DMS53 (cell line): Measurements from ENCODE around the gene TRPT1.
A peak's percentile ranks its signal among the peaks of the same experiment; 100 is the strongest.

Experiments
- DNase-seq: peaks from one replicate; lab custom pipeline; 2025; lab: John Stamatoyannopoulos, UW

The TRPT1 gene, protein sequence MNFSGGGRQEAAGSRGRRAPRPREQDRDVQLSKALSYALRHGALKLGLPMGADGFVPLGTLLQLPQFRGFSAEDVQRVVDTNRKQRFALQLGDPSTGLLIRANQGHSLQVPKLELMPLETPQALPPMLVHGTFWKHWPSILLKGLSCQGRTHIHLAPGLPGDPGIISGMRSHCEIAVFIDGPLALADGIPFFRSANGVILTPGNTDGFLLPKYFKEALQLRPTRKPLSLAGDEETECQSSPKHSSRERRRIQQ

DNA sequence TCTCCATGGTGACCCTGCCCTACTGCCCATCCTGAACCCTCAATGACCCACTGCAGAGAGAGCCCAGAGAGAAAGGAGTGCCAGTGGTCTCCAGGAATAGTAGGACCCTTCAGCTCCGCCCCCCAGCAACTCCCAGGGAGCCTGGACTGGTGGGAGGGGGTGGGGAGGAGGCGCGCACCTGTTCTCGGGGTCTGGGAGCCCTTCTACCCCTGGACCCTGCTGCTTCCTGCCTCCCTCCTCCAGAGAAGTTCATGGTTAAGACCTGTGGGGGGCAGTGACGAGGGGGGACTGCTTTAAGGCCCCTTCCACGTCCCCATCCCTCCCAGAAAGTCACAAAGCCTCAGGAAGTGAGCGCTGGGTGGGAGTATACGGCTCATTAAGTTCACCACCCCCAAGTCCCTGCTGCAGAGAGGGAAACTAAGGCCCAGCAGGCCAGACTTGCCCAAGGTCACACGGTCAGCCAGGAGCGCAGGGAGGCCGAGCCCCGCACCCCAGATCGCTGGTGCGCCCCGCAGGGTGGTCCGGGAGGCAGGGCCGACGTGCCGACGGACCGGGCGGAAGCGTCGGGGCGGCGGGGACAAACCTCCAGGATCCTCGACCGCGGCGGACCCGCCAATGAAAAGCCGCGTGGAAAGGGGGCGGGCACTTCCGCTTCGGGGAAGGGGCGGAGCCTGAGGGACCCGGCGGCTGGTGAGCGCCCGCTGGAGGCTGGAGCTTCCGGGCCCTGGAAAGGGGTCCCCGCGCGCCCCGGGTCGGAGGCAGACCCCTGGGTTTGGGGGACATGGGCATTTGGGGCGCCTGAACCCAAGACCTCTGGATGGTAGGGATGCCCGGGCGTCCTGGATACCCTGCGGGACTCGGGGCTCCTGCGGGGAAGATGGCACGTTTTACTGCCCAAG is at the start of gene TRPT1, which contains the start of gene NUDT22:
TRPT1 (minus strand) TSS at position 579 of the 899 bp plus-strand sequence; CDS start at position 253, 326 bp downstream.
NUDT22 (plus strand) TSS at position 667 of the 899 bp plus-strand sequence. CDS start 379 bp downstream, outside the sequence.
- DNase-seq, result peak; percentile 95

DNA sequence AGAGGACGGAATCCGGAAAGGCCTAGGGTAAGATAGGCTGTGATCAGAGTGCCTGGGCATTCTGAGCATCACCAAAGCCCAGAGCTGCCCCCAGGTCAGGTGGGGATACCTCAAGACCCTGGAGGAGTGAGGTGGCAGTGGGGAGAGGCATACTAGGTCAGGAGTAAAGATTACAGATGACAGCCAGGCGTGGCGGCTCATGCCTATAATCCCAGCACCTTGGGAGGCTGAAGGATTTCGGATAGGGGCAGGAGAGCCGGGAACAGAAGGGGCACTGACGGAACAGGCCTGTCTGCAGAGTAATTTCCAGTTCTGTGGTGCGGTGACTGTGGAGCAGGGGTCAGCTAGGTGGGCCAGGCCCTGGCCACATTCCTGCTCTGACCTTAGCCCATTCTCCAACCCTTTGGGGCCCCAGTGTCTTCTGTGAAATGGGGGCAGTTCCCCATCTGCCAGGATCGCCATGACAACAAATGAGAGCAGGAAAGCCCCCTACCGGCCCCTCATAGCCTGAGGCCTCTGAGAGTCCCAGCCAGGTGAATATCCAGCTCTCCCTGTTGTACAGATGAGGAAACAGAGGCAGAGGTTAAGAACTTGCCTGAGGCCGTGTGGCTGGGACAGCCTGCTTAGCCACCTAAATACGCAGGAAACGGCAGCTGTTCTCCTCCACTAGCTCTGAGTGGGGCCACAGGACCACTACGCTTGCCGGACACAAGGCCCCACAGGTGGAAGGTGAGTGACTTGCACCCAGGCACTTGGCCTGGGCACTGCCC is 49.2 kb upstream of the TRPT1 start:
- no peak for DNase-seq

DNA sequence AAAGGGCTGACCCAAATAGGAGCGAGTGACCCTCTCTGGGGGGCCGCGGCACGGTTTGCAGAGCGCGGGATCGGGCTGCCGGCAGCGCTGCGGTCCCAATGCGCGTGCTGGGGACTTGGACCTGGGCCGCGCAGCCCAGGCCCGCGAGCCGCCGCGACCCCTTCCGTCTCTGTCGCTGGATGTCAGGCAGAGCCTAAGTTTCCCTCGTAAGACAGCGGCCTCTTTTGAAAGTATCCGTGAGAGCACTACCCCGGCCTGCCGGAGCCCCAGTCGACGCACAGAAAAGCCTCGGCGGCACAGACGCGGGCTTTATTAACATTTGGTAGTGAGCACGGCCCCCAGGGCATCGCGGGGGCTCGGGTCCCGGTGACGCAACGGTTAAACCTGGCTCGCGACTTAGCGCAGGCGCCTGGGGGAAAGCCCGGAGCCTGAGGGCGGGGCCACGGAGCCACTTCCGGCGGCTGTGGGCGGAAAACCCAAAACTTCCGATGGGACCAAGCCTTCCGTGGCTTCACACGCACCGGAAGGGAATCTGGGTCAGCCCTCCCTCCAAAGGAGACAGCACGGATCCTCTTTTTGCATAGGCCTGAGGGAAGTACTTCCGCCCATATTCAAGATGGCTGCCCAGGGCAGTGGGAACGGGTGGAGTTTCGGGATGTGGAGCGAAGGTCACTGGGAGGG is 43.7 kb upstream of the TRPT1 start:
- DNase-seq, result peak; percentile 100

DNA sequence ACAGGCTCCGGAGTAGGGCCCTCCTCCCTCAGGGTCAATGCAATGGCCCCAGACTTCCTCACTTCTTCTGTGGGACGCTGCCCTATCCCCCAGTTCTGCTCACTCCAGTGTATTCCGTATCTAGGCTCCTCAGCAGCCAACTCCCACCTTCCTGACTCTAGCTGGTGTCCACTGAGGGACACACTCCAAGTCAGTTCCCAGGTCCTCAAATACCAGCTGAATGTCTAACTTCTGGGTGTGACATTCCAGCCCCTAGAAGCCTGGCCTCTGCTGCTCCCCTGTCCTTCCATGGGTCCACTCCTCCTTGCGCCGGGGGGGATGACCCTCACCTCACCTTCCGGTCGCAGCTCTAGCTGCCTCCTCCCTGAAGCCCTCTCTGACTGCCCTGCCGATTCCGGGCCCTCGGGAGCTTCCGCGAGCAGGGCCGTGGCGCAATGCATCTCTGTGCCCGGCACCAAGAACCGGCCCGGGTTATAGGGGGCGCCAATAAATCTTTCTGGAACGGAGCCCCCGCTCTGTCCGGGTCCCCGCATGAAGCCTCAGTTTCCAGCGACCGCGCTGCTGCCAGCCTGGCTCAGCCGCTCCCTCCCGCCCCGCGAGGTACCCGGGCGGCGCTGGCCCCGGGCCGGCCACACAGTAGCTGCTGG is 43.0 kb upstream of the TRPT1 start:
- peak; percentile 86 for DNase-seq

DNA sequence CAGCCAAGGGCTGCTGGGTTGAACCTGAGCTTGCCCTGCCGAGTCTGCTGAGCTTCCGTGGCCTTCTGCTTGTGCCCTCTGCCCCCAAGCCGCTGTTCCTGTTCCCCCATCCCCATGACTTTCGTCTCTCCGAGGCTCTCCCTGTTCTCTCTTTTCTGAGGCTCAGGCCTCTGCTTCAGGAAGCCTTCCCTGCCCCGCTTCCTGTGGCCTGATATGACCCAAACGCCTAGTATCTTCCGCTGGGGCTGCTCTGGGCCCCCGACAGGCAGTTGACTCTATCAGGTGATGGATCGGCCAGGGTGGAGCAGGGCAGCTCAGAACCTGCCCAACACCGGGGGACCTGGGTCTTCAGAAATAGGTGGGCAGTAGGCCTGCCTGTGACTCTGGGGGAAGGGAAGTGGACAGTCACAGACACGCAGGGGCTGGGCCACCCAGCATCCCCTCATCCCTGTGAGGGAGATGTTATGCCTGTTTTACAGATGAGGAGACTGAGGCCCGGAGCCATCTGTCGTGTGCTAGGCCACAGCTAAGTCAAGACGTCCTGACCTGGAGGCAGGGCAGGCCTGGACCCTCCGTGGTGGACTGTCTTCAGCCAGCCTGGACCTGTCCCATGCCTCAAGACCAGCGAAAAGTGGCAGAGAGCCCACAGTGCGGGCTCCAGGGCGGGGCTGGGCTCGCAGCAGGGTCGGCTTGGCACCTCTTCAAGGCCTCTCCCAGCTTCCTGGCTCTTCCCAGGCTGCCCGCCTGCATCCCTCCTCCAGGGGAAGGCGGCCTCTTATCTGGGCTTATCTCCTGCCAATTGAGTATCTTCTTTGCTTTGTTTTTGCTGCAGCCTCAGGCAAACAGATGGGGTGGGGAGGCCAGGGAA is 42.3 kb upstream of the TRPT1 start:
- peak; percentile 65 for DNase-seq

DNA sequence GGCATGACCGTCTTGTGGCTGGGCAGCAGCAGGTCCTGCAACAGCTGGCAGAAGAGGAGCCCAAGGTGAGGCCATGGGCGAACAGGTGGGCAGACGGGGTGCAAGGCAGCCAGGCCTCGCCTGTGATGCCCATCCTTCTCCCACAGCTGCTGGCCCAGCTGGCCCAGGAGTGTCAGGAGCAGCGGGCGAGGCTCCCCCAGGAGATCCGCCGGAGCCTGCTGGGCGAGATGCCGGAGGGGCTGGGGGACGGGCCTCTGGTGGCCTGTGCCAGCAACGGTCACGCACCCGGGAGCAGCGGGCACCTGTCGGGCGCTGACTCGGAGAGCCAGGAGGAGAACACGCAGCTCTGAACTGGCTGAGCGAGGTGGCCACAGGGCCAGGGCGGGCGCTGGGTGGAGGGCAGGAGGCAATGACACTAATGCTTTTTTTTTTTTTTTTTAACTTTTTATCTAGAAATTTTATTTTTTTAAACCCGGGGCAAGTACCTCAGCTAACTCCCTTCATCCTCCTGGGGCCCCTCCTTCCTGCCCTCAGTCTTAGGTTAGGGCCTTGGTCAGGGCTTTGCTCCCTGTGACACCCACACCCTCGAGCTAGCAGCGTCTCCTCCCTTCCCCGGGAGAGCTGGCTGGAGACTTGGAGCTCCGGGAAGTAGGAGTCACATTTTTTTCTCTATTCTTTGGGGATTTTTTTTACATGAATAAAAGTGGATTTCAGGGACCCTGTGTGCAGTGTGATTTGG is 41.4 kb upstream of the TRPT1 start:
- DNase-seq, result no peak

DNA sequence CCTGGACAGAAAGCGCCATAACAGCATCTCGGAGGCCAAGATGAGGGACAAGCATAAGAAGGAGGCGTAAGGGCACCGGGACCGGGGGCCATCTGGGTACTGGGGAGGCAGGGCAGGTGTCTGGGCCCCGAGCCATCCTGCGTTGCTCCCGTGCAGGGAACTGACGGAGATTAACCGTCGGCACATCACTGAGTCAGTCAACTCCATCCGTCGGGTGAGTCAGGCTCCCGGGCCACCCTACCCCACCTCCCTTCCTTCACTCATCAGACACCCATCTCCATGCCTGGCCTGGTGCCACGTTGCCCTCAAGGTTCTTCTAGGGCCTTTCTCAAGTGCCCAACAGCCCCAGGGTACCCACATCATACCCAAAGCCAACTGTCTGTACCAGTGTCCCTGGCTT is 40.4 kb upstream of the TRPT1 start:
- no peak for DNase-seq

DNA sequence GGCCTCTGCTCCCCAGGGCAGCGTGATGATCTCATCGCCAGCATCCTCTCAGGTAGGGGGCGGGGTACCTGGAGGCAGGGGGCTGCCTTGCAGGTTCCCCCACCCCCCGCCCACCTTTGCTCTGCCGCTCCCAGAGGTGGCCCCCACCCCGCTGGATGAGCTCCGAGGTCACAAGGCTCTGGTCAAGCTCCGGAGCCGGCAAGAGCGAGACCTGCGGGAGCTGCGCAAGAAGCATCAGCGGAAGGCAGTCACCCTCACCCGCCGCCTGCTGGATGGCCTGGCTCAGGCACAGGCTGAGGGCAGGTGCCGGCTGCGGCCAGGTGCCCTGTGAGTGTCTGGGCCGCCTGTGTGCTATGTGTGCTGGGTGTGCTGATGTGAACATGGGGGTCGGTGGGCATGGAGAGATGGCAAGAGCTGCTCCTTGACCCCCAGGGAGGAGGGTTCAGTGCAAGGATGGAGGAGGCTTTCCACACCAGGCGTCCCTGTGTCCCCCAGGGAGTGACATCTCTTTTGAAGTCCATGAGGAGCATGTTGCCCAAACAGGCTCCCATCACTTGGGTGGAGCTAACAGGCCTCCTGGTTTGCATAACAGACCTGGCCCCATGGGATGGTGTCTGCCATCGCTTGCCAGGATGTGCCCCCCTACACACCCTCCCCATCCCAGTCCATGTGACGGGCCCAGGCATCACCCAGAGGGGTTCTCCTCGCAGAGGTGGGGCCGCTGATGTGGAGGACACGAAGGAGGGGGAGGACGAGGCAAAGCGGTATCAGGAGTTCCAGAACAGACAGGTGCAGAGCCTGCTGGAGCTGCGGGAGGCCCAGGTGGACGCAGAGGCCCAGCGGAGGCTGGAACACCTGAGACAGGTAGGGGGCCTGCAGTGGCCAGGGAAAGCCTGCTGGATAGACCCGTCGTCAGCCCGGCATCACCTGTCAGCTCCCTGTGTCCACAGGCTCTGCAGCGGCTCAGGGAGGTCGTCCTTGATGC is 39.5 kb upstream of the TRPT1 start:
- DNase-seq, result no peak

DNA sequence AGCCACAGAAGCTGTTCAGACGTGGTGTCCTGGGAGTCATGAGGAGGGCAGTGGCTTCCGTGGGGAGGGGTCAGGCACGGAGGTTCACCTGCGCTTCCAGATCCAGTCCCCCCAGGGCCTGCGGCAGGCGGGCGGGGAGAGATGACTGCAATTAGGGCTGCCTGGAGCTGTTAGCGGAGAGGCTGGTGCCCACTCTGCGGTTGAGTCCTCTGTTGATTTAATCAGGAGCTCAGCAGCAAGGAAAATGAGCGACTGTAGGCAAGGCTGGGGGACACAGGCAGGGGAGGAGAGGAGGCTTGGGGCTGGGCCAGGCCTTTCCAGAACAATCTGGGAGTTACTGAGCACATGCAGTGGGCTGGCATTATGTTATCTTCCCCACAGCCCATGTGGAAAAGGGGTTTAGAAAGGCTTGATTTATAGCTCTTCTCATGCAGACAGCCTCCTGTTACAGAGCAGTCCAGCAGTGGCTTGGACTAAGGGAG is 38.4 kb upstream of the TRPT1 start:
- DNase-seq, result no peak

DNA sequence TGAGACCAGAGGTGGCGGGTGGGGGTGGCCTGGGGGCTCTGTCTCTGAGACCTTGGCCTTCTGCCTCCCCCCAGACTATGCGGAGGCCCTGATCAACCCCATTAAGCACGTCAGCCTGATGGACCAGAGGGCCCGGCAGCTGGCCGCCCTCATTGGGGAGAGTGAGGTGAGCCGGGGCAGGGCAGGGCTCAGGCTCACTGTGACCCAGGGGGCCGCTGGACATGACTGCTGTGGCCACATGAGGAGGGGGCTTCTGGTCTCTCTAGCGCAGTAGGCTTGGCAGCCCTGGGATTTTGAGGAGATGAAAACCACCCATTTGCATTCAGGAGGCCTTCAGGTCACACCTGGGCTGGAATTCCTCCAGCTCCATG is 37.9 kb upstream of the TRPT1 start:
- no peak for DNase-seq

DNA sequence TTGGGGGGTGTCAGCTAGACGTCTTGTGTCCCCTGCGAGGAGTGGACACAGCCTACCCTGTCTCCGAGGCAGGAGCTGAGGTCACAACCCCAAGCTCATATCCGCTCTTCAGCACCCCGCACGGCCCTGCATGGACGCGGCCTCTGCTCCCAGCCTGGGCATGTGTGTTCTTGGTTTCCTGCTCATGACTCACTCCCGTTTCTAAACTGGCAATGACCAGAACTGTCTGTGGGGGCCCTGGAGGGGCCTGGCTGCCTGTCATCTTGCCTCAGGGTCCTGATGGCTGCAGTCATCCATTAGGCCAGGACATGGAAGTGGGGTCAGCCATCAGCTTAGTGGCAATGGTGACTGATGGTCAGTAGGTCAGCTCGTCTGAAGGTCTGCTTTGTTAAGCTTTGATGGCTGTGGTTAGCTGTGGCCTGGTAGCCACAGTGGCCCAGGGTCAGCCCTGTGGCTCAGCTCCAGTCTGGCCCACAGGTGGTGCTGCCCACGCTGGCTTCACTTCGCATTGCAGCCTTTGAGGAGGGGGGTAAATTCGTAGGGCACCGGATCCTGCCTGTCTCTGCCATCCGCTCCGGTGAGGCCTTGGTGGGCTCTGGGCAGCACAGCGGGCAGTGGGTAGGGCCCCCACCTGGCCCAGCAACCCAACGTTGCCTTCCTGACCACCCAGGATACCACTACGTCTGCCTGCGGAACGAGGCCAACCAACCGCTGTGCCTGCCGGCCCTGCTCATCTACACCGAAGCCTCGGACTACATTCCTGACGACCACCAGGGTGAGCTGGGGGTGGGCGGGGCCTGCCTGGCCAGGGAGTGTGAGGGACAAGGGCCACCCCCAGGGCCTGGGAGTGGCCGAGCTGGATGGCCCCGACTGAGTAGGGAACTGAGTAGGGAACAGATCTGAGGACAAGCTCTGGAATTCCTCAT is 37.3 kb upstream of the TRPT1 start:
- no peak for DNase-seq

DNA sequence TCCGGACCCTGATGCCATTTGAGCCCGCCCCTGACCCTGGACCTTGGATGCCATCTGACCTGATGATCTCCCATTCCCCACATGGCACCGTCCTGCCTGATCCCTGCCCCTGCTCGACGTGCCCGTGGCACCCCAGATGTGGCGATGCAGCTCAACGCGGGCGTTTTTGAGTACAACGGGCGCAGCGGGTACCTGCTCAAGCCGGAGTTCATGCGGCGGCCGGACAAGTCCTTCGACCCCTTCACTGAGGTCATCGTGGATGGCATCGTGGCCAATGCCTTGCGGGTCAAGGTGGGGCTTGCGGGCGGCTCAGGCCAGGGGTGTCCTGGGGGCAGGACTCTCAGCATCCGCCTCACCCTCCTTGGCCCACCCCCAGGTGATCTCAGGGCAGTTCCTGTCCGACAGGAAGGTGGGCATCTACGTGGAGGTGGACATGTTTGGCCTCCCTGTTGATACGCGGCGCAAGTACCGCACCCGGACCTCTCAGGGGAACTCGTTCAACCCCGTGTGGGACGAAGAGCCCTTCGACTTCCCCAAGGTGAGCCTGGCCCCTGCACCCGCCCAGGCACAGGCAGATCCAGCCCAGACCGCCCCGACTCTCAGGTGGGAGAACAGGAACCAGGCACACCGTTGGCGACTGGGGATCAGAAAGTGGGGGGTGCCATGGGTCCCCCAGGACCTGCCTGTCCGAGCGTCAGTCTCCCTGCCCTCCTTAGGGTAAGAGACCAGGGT is 36.5 kb upstream of the TRPT1 start:
- no peak for DNase-seq

DNA sequence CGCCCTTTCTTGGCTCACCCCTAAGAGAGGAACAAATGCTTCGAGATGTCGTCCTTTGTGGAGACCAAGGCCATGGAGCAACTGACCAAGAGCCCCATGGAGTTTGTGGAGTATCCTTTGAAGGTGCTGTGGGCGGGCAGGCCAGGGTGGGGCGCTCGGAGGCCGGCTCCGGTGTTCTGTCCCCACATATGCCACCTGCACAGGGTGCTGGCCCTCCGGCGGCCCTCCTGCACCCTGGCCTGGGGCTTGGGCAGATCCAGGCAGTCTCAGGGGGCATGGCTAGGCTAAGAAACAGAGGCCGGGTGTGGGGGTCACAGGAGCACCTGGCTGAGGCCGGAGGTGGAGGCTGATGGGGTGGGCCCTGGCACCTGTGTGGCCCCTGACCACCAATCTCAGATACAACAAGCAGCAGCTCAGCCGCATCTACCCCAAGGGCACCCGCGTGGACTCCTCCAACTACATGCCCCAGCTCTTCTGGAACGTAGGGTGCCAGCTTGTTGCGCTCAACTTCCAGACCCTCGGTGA is 35.6 kb upstream of the TRPT1 start:
- DNase-seq, result no peak

DNA sequence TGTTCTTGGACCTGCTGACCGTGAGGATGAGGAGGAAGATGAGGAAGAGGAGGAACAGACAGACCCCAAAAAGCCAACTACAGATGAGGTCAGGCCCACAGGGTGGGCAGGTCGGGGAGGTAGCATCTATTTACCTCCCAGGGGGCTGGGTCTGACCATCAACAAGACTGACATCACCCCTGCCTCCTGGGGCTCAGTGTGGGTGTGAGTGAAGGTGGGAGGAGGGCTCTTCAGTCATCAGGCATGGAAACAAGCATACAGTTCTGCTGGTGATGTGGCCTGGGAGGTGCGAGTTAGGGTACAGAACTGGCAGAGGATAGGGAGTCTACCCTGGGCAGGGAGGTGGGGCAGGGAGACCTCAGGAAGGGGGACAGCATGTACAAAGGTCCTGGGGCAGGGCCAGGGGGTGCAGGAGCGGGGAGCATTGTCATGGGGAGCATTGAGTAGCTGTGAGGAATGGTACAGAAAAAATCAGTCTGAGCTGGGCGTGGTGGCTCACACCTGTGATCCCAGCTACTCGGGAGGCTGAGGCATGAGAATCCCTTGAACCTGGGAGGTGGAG is 34.2 kb upstream of the TRPT1 start:
- DNase-seq, result no peak

DNA sequence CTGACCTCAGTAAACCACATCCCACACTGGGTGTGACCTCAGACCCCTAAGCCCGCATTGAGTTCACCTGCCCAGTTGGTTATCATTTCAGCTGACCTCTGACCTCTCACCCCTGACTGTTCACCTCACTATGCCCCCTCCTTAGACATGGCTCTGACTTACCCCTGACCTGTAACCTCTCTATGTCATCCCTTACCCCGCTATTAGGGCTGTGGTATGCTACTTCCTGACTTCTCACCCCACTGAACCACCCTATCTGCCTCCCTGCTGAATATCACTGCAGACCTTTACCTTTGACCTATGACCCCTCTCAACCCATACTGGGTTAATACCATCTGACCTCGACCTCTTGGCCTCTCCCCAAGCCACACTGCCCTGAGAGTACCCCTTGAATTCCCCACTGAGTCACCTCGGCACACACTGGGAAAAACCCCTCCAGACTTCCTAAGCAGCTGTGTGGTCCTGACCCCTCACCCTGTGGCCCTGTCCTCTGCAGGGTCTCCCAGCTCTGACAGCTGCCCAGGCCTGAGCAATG is 33.6 kb upstream of the TRPT1 start:
- no peak for DNase-seq
